ENCODE data around the gene S1PR1.

Gene S1PR1

DNA sequence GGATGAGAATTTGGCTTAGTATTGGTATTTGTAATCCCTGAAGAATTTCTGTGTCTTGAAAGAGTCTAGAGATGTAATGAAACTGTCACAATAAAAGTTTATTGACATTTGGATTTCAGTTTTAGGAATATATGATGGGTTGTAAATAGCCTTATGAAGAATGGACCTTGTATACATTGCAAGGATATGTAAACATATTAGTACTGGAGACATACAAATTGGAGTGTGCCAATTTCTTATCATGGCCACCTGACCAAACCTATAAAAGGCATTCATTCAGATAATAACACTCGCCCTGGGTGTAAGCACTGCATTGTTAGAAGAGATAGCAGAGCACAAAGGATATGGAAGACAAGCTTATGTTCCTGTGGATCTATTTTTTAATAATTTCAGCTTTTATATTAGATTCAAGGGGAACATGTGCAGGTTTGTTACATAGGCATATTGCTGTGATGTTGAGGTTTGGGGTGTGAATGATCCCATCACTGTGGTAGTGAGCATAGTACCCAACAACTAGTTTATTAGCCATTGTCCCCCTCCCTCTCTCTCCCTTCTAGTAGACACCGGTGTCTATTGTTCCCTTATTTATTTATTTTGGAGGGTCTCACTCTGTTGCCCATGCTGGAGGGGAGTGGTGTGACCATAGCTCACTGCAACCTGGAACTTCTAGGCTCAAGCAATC lies 8.6 kb downstream of the S1PR1 start:
- 92% methylated on average over 2 of the region's 2 CpGs for WGBS
- no peak for DNase-seq
- Histone ChIP-seq H3K9me3 (ENCODE audit: control insufficient read depth, low read length) (no peaks in the 10 kb centered on the region), H3K4ac (ENCODE audit: low read depth in 1 of 2, low read length in 2 of 2) (no peak overlapping the region), H3K4me3 (ENCODE audit: insufficient read depth in 1 of 2, low read depth in 1 of 2, low read length in 2 of 2) (no peak overlapping the region), H4K91ac (ENCODE audit: low read length) (no peak overlapping the region), H3K4me1 (ENCODE audit: control insufficient read depth, insufficient read depth, low read depth, low read length) (no peaks in the 10 kb centered on the region), H3K9ac (ENCODE audit: low read length) (no peak overlapping the region), H3K23ac (ENCODE audit: low read length in 2 of 2) (no peak overlapping the region), H3K14ac (ENCODE audit: low read length in 2 of 2) (no peak overlapping the region), H2AFZ (ENCODE audit: low read depth, low read length) (no peak overlapping the region), H3K79me1 (replicated peaks; ENCODE audit: low read length, poor library complexity, severe bottlenecking) (no peaks in the 10 kb centered on the region), H3K36me3 (ENCODE audit: control insufficient read depth in 1 of 2, insufficient read depth in 2 of 2, low read depth in 1 of 2, low read length in 2 of 2) (no peaks in the 10 kb centered on the region), H3K27ac (ENCODE audit: low read length, poor library complexity, severe bottlenecking) (no peak overlapping the region), H2AK5ac (ENCODE audit: low read length, severe bottlenecking) (no peak overlapping the region), H3K27me3 (ENCODE audit: control insufficient read depth in 1 of 2, insufficient read depth in 1 of 2, low read length in 2 of 2) (peaks cover 0 to 4% of the 10 kb centered on the region in 2 experiments), H2BK12ac (ENCODE audit: low read length in 2 of 2) (no peak overlapping the region), H3K4me2 (ENCODE audit: low read length, poor library complexity, severe bottlenecking) (no peak overlapping the region), H2BK15ac (ENCODE audit: low read depth, poor library complexity, severe bottlenecking) (no peak overlapping the region), H3K18ac (ENCODE audit: low read depth in 1 of 2, low read length in 2 of 2) (no peak overlapping the region), H2BK5ac (ENCODE audit: low read depth, low read length, poor library complexity, severe bottlenecking) (no peak overlapping the region), H4K8ac (ENCODE audit: low read length) (no peak overlapping the region), H2BK120ac (ENCODE audit: low read depth, low read length) (no peak overlapping the region)

DNA sequence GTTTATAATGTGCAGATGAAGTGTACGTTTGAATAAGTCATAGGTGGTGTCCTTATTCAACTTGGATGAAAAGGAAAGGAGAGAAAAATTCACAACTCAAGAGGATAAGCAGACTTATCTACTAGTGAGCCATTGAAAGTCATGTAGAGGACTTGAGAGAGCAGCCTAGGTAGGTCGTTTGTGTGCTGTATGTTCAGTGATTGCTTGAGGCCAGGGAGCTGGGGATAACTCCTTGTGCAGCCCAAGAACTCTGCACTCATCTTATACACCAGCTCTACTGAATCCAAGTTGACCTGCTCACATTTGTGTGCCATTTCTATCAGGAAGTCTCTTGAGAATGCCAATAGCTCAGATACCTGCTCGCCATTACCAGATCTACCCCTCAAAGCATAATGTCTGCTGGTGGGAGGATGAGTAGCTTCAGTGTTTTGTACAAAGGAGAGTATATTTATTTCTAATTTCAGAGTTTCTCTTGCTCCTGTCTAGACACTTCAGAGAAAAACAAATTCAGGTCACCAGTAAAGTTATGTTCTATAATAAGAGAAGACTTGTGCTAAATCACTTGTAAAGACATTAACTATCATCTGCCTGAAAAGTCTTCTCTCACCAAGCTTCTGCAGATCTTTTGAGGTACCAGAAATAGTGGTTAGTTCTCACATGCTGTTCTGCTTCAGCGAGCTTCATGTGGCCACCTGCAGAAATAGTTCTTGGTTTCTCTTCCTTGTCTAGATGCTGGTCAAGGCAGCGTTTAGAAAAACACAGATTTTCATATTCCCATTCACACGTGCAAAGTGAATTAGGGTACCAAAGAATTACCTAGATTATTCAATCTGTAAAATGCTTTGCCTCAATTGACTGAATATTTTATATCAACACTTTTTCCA lies 10.8 kb downstream of the S1PR1 start:
- Histone ChIP-seq H2AK5ac (ENCODE audit: low read length, severe bottlenecking) (no peak overlapping the region), H2AFZ (ENCODE audit: low read depth, low read length) (no peak overlapping the region), H3K4me3 (ENCODE audit: insufficient read depth in 1 of 2, low read depth in 1 of 2, low read length in 2 of 2) (no peak overlapping the region), H3K18ac (ENCODE audit: low read depth in 1 of 2, low read length in 2 of 2) (no peak overlapping the region), H3K27me3 (ENCODE audit: control insufficient read depth in 1 of 2, insufficient read depth in 1 of 2, low read length in 2 of 2) (peaks cover 0 to 4% of the 10 kb centered on the region in 2 experiments), H4K91ac (ENCODE audit: low read length) (no peak overlapping the region), H3K4me2 (ENCODE audit: low read length, poor library complexity, severe bottlenecking) (no peak overlapping the region), H3K36me3 (ENCODE audit: control insufficient read depth in 1 of 2, insufficient read depth in 2 of 2, low read depth in 1 of 2, low read length in 2 of 2) (no peaks in the 10 kb centered on the region), H3K9ac (ENCODE audit: low read length) (no peak overlapping the region), H3K79me1 (replicated peaks; ENCODE audit: low read length, poor library complexity, severe bottlenecking) (no peaks in the 10 kb centered on the region), H3K27ac (ENCODE audit: low read length, poor library complexity, severe bottlenecking) (no peak overlapping the region), H3K14ac (ENCODE audit: low read length in 2 of 2) (no peak overlapping the region), H3K23ac (ENCODE audit: low read length in 2 of 2) (no peak overlapping the region), H3K9me3 (ENCODE audit: control insufficient read depth, low read length) (no peaks in the 10 kb centered on the region), H2BK12ac (ENCODE audit: low read length in 2 of 2) (no peak overlapping the region), H3K4ac (ENCODE audit: low read depth in 1 of 2, low read length in 2 of 2) (no peak overlapping the region), H2BK5ac (ENCODE audit: low read depth, low read length, poor library complexity, severe bottlenecking) (no peak overlapping the region), H4K8ac (ENCODE audit: low read length) (no peak overlapping the region), H3K4me1 (ENCODE audit: control insufficient read depth, insufficient read depth, low read depth, low read length) (no peaks in the 10 kb centered on the region), H2BK120ac (ENCODE audit: low read depth, low read length) (no peak overlapping the region), H2BK15ac (ENCODE audit: low read depth, poor library complexity, severe bottlenecking) (no peak overlapping the region)
- DNase-seq, result no peak
- WGBS, result 95% methylated on average over 4 of the region's 6 CpGs

DNA sequence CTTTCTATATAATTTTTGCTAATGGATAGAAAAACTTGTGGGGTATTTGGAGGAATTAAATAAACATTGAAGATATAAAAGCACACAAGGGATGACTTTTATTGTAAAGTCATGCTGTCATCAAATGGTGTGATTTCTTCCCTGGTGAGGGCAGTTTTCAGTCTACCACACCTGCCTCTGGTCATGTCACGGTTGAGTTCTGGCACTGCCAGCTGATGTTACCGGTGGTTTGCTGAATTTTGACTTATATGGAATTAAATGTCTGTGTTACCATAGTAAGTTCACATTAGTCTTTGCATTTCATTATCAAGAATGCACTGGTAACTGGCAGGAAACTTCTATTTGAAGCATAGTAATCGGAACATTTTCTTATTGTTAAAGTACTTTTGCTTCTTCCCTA lies 13.4 kb downstream of the S1PR1 start:
- DNase-seq, result no peak
- Histone ChIP-seq H2BK120ac (ENCODE audit: low read depth, low read length) (no peak overlapping the region), H2BK15ac (ENCODE audit: low read depth, poor library complexity, severe bottlenecking) (no peak overlapping the region), H3K23ac (ENCODE audit: low read length in 2 of 2) (no peak overlapping the region), H3K14ac (ENCODE audit: low read length in 2 of 2) (no peak overlapping the region), H3K4me2 (ENCODE audit: low read length, poor library complexity, severe bottlenecking) (no peak overlapping the region), H3K9ac (ENCODE audit: low read length) (no peak overlapping the region), H2BK5ac (ENCODE audit: low read depth, low read length, poor library complexity, severe bottlenecking) (no peak overlapping the region), H4K91ac (ENCODE audit: low read length) (no peak overlapping the region), H3K4me3 (ENCODE audit: insufficient read depth in 1 of 2, low read depth in 1 of 2, low read length in 2 of 2) (no peak overlapping the region), H4K8ac (ENCODE audit: low read length) (no peak overlapping the region), H3K4me1 (ENCODE audit: control insufficient read depth, insufficient read depth, low read depth, low read length) (no peaks in the 10 kb centered on the region), H3K79me1 (replicated peaks; ENCODE audit: low read length, poor library complexity, severe bottlenecking) (no peaks in the 10 kb centered on the region), H2AFZ (ENCODE audit: low read depth, low read length) (no peak overlapping the region), H3K18ac (ENCODE audit: low read depth in 1 of 2, low read length in 2 of 2) (no peak overlapping the region), H2AK5ac (ENCODE audit: low read length, severe bottlenecking) (no peak overlapping the region), H3K4ac (ENCODE audit: low read depth in 1 of 2, low read length in 2 of 2) (no peak overlapping the region), H2BK12ac (ENCODE audit: low read length in 2 of 2) (no peak overlapping the region), H3K36me3 (ENCODE audit: control insufficient read depth in 1 of 2, insufficient read depth in 2 of 2, low read depth in 1 of 2, low read length in 2 of 2) (no peaks in the 10 kb centered on the region), H3K27me3 (ENCODE audit: control insufficient read depth in 1 of 2, insufficient read depth in 1 of 2, low read length in 2 of 2) (peaks cover 0 to 4% of the 10 kb centered on the region in 2 experiments), H3K27ac (ENCODE audit: low read length, poor library complexity, severe bottlenecking) (no peak overlapping the region), H3K9me3 (ENCODE audit: control insufficient read depth, low read length) (no peaks in the 10 kb centered on the region)
- WGBS, result 100% methylated on average over 2 of the region's 3 CpGs

DNA sequence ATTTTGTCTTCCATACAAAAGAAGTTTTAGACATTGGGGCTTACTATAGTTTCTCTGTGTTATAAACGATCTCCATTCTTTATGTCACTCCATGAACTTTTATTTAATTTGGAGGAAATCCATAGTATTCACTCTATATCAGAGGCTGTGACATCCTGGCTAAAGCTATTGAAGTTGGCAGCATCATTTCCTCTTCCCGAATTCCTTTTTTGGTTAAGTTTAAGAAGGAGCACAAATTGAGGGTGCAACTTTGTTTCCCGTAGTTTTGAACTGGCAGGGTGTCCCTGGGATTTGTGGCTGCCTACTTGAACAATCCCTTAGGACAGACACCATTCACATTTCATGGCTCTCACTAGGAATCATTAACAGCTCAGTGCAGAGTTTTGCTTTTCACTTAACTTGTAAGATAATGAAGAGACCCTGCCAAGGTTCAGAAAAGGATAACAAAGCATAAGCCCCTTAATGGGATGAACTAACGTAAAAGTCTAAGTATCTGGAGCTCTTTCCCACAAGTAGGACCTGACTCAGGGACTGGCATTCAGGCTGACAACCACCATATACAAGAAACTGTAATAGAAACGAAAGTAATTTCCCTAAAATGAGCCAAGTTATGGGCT lies 13.9 kb downstream of the S1PR1 start:
- Histone ChIP-seq H3K4me2 (ENCODE audit: low read length, poor library complexity, severe bottlenecking) (no peak overlapping the region), H3K14ac (ENCODE audit: low read length in 2 of 2) (no peak overlapping the region), H3K4me3 (ENCODE audit: insufficient read depth in 1 of 2, low read depth in 1 of 2, low read length in 2 of 2) (no peak overlapping the region), H3K9me3 (ENCODE audit: control insufficient read depth, low read length) (no peaks in the 10 kb centered on the region), H3K79me1 (replicated peaks; ENCODE audit: low read length, poor library complexity, severe bottlenecking) (no peaks in the 10 kb centered on the region), H3K27ac (ENCODE audit: low read length, poor library complexity, severe bottlenecking) (no peak overlapping the region), H3K4ac (ENCODE audit: low read depth in 1 of 2, low read length in 2 of 2) (no peak overlapping the region), H2BK12ac (ENCODE audit: low read length in 2 of 2) (no peak overlapping the region), H3K18ac (ENCODE audit: low read depth in 1 of 2, low read length in 2 of 2) (no peak overlapping the region), H3K36me3 (ENCODE audit: control insufficient read depth in 1 of 2, insufficient read depth in 2 of 2, low read depth in 1 of 2, low read length in 2 of 2) (no peaks in the 10 kb centered on the region), H4K91ac (ENCODE audit: low read length) (no peak overlapping the region), H2AFZ (ENCODE audit: low read depth, low read length) (no peak overlapping the region), H3K4me1 (ENCODE audit: control insufficient read depth, insufficient read depth, low read depth, low read length) (no peaks in the 10 kb centered on the region), H2AK5ac (ENCODE audit: low read length, severe bottlenecking) (no peak overlapping the region), H3K27me3 (ENCODE audit: control insufficient read depth in 1 of 2, insufficient read depth in 1 of 2, low read length in 2 of 2) (peaks cover 0 to 4% of the 10 kb centered on the region in 2 experiments), H2BK5ac (ENCODE audit: low read depth, low read length, poor library complexity, severe bottlenecking) (no peak overlapping the region), H2BK120ac (ENCODE audit: low read depth, low read length) (no peak overlapping the region), H3K9ac (ENCODE audit: low read length) (no peak overlapping the region), H2BK15ac (ENCODE audit: low read depth, poor library complexity, severe bottlenecking) (no peak overlapping the region), H4K8ac (ENCODE audit: low read length) (no peak overlapping the region), H3K23ac (ENCODE audit: low read length in 2 of 2) (no peak overlapping the region)
- WGBS, result 83% methylated on average over 3 of the region's 5 CpGs
- no peak for DNase-seq
